GM12891 (cell line): ENCODE measurements around the gene CA12.
A peak's percentile ranks its signal among the peaks of the same experiment; 100 is the strongest.

Source experiments
- DNase-seq: peaks from one replicate; pipeline ENCODE4 v3.0.0; 2011; ENCODE audit warnings: low spot score; ENCODE audit not compliant: insufficient read length
- FAIRE-seq: peaks from 2 replicates; lab custom pipeline; 2011; peaks lifted over from hg19 to GRCh38; lab: Jason Lieb, UNC
- PAX5 ChIP-seq: IDR thresholded peaks from 2 replicates; pipeline ENCODE4 v1.6.1; 2011; ENCODE audit warnings: low read length, moderate library complexity, mild to moderate bottlenecking; ENCODE audit not compliant: insufficient read depth, severe bottlenecking
- POLR2A ChIP-seq: IDR thresholded peaks from 2 replicates; pipeline ENCODE4 v1.6.1; 2011; ENCODE audit warnings: low read depth, low read length, control low read depth
- POLR2AphosphoS5 ChIP-seq: IDR thresholded peaks from 2 replicates; pipeline ENCODE4 v1.6.1; 2011; ENCODE audit warnings: low read depth, low read length, control low read depth
- POU2F2 ChIP-seq: IDR thresholded peaks from 2 replicates; pipeline ENCODE4 v1.6.1; 2011; ENCODE audit warnings: low read depth, mild to moderate bottlenecking, control low read depth, low read length, moderate library complexity
- SPI1 ChIP-seq: IDR thresholded peaks from 2 replicates; pipeline ENCODE4 v1.6.1; 2011; ENCODE audit warnings: low read depth, low read length, control low read depth
- TAF1 ChIP-seq: IDR thresholded peaks from 2 replicates; pipeline ENCODE4 v1.6.1; 2011; ENCODE audit warnings: low read depth, low read length, control low read depth

The CA12 gene

DNA sequence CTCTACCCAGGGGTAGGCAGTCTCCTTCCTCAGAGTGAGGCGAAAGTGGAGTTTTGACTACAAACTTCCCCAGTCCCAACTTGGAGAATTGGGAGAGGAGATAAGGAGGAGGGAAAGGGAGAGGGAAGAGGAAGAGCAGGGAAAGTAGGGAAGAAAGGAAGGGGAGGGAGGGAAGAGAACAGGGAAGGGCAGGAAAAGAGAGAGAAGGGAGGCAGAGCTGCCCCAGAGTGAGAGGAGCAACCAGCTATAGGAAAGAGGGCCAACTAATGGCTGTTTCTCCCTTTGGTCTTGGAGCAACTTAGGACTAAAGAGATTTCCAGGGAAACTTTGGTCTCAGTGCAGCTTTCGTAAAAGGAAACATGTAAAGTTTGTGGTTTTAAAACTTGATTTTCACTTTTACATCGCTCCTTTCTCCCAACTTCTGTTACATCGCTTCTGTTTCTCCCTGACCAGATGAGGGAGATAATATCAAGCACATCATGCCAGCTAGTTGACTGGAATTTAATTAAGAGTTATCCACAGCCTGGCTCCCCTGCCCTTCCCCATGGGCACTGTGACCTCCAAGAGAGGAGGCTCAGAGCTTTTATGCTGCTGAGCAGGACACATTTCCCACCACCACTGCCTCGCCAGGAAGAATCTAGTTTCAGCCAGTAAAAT, 1.4 kb downstream of the CA12 start:
- FAIRE-seq (no peak), DNase-seq (no peak)
- TF ChIP-seq POLR2A (no peak), TAF1 (no peak), POLR2AphosphoS5 (no peak)

DNA sequence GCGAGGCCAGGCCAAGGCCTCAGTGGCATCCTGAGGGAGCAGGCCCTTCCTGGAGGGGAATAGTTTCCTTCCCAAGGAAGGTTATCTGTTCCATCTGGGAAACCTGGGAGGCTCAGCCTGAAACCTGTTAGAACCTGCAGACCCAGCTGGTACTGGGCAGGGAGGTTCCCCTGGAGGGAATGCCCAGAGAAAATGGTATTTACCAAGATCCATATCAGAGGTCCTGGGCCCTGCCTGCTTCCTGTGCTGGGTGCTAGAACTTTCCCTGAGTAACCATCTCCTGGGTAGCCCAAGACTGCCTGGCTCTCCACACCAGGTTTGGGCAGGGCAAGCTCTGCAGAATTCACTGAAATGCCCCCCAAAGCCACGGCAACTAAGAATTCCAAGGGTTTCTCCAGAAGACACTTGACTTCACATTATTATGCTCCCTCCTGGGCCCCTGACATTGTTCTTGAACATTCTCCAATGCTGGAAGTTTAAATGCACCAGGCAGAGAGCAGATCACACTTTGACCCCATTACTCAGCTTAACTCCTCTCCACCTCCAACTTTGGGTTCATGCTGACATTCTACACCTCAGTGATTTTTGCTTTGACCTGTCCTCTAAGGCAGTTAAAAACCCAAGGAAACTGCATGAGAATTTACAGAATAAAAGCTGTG, 2.0 kb downstream of the CA12 start:
- FAIRE-seq, result no peak
- TF ChIP-seq POLR2A (no peak), PAX5 (no peak), POU2F2 (no peak), POLR2AphosphoS5 (no peak), SPI1 (no peak), TAF1 (no peak)
- no peak for DNase-seq

DNA sequence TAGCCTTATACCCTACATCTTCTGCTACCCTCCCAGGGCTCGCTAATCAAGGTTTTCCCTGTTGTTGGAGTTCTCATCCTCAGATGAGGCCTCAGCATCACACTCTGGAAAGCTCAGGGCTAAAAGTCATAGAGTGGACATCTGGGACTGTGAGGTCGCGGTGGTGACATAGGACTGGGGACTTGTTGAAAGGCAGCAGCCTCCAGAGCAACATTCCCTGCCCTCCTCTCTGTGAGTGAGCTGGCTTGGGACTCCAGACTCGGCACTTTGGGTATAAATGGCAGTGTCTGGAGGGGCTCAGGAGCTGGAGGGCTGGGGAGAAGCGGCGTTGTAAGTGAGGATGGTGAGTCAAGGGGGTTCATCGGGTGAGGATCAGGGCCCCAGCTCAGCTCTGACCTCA, 2.7 kb downstream of the CA12 start:
- no peak for TF ChIP-seq PAX5
- TF ChIP-seq POU2F2, result no peak
- no peak for TF ChIP-seq TAF1
- TF ChIP-seq POLR2AphosphoS5, result no peak
- no peak for TF ChIP-seq SPI1
- TF ChIP-seq POLR2A, result no peak
- no peak for DNase-seq
- no peak for FAIRE-seq

DNA sequence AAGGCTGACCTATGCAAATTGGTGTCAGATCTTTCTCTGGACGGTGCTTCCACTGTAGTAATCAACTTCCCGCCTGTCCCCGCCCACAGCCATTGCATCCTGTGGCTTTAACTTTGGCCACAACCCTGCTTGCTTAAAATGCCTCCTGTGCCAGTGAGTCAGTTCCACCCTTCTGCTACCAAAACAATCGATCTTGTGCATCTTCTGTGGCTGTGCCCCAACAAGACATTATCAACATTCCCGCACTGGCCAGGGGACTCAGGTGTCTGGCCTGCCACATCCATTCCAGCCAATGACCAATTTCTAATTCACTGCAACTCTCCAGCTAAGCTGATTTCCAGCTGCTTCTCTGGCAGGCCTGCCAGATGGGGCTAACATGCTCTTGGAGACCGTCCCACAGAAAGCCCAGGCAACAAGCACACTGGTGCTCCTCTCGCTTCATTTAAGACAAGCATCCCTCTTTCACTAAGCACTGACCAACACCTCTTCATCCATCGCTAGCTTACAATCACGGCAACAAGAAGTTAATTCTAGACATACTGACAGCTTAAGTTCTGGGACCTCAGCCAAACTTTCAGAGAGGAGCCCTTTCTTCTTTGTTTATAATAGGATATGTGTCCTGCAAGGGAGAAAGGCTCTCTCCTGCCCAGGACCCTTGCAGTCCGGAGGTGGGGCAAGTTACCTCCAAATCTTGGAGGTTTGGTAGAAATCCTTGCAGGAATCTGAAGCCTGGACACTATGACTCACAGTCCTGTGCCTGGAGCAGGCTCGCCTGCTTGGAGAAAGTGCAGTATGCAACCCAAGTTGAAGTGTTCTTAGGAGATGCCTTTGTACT, 6.7 kb downstream of the CA12 start:
- peak; percentile 40 for FAIRE-seq
- DNase-seq, result no peak
- TF ChIP-seq POLR2AphosphoS5 (no peak), POU2F2 (no peak), POLR2A (no peak), SPI1 (no peak), TAF1 (no peak), PAX5 (no peak)

DNA sequence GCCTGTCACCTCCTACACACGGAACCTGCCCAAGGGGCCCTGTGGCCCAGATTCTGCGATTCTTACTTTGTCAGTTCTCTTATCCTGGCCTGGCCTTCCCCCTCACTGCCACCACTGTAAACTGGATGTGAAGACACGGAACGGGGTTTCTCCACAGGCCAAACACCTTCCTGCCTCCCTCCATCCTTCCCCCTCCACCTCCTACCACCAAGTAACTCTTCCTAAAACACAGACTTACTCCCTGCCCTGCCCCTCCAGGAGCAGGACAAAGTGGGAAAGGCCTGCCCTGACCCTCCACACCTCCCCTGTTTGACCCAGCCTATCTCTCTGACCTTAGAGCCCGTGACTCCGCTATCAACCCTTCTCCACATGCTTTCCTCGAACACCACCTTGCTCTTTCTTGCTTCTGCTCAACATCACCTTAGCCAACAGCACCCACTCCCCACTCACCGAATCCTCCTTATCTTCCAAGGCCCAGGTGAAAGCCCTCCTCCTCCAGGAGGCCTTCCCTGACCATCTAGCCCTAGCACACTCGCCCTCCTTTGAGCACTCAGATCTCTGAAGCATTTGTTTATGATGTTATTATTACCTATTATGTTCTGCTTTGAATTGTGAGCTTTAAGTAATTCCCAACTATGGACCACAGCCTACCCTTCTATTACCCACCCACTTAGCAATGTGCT, 7.6 kb downstream of the CA12 start:
- DNase-seq, result no peak
- TF ChIP-seq SPI1 (no peak), POU2F2 (no peak), POLR2A (no peak), TAF1 (no peak), POLR2AphosphoS5 (no peak), PAX5 (no peak)
- FAIRE-seq, result no peak

DNA sequence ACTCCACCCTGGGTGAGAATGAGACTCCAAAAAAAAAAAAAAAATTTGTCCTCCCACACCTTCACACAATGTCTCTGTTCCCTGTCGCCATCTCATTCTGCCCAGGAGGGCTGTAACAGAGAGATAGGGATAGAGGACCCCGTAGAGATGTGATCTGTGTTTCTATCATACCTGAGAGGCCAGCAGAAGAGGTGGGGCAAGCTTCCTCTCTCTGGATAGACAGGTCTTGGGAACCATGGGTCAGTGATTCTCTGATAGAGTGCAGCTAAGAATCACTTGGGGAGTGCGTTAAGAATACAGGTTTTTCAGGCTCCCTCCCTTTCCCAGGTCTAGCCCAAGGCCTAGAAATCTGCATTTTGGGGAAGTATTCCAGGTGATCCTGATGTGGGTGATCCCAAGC, 8.3 kb downstream of the CA12 start:
- DNase-seq (no peak), FAIRE-seq (no peak)
- no peak for TF ChIP-seq POLR2AphosphoS5
- no peak for TF ChIP-seq POU2F2
- TF ChIP-seq TAF1, result no peak
- TF ChIP-seq POLR2A, result no peak
- TF ChIP-seq SPI1, result no peak

DNA sequence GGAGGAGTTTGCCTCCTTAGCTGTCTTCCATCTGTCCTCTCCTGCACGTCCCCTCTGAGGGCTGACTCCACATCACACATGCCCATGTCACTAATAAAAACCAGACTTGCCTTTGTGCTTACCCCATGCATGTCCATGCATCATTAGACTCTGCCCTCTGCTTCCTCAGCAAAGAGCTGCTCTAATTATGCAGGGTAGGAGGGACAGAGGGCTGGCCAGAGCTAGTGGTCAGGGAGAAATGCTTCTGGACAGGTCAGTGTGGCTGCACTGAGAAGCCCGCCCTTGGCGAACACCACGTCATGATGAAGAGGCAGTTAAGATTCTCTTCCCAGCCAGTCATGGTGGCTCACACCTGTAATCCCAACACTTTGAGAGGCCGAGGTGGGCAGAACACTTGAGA, 8.9 kb downstream of the CA12 start:
- no peak for FAIRE-seq
- TF ChIP-seq POLR2AphosphoS5 (no peak), SPI1 (no peak), PAX5 (no peak), TAF1 (no peak), POU2F2 (no peak), POLR2A (no peak)
- DNase-seq, result no peak

DNA sequence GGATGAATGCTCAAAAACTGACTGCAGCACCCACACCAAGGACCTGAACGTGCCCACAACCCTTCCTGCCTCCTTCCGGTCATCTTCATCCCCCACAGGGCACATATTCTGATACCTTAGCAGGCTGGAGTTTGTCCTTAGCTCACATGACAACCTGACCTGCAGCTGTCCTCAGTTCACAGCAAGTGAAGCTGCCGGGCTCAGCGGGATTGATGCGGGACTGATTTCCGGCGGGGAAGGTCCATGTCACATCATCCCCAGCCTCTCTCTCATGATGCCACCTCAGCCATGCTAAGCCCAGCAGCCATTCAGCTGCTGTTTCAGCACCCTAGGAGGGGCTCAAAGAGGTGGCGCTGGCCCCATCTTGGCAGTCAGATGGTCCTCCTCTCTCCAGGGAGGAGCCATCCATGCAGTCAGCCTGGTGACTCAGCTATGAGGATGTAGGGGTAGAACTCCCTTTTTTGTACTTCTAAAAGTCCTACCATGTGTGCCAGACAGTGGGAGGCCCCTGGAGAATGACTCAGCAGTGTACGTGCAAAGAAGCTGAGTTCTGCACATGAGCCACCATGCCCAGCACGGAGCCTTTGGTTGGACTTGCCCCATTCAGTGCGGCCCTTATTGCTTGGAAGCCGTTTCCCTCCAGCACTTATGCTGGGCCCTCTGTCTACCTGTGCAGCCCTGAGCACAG, 9.5 kb downstream of the CA12 start:
- FAIRE-seq, result no peak
- no peak for TF ChIP-seq POLR2A
- TF ChIP-seq TAF1, result no peak
- TF ChIP-seq PAX5, result no peak
- TF ChIP-seq SPI1, result no peak
- no peak for TF ChIP-seq POLR2AphosphoS5
- TF ChIP-seq POU2F2, result no peak
- DNase-seq, result no peak
